HG03095 (cell line): ENCODE data around the gene KRR1.
"Not testable (repeated sequence)": the region's sequence is repeated elsewhere in the genome, so short reads cannot be mapped to it uniquely, and the experiment has no call there.

Experiments
- ATAC-seq: cut with Tn5 transposase; IDR thresholded peaks from one replicate; pipeline ENCODE4 v1.9.1; 2021; ENCODE audit warnings: moderate library complexity; ENCODE audit not compliant: unreplicated experiment

Gene KRR1

DNA sequence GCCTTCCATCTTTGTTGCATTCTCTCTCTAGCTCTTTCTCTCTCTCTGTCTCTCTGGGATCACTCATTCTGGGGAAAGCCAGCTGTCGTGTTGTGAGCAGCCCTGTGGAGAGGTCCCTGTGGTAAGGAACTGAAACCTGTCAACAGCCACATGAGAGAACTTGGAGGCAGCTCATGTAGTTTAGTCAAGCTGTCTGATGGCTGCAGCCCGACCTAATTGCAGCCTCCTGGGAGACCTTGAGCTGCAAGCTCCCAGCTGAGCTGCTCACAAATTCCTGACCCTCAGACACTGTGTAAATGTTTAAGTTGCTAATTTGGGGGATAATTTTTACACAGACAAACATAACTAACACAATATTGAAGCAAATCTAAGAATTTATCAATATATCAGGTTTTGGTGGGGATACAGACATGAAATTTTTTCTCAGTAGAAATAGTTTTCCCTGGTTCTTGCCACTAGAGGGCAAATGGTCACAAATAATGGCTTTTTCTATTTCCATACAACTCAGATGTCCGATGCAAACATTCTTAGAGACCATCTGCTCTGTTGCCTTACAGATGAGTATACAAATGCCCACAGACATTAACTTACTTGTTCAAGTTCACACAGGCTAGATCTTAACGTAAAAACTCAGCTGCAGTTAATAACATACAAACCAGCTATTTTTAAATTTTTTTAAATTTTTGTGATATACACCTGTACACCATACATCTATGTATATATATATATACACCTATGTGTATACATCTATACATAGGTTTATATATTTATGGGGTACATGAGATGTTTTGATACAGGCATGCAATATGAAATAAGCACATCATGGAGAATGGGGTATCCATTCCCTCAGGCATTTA lies 15.5 kb upstream of the KRR1 start:
- ATAC-seq: peak; percentile 94

- no peak for ATAC-seq
Measured at GRCh38 chr12:75525263-75525662, 13.9 kb upstream of the KRR1 start.

GRCh38 chr12:75522124-75522523 lies 10.7 kb upstream of the KRR1 start:
- not testable (repeated sequence) for ATAC-seq

- not testable (repeated sequence) for ATAC-seq
Measured at GRCh38 chr12:75521224-75521623, 9.8 kb upstream of the KRR1 start.

DNA sequence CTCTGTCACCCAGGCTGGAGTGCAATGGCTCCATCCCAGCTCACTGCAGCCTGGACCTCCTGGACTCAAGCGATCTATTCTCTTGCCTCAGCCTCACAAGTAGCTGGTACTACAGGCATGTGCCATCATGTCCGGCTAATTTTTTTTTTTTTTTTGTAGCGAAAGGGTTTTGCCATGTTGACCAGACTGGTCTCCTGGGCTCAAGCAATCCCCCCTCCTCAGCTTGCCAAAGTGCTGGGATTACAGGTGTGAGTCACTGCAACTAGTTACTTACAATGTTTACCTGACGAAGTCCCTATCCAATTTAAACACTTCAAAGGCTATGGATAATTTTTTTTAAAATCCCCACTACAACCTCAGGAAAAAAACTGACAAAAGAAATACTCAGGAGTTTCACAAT lies 1.8 kb downstream of the KRR1 start:
- no peak for ATAC-seq

DNA sequence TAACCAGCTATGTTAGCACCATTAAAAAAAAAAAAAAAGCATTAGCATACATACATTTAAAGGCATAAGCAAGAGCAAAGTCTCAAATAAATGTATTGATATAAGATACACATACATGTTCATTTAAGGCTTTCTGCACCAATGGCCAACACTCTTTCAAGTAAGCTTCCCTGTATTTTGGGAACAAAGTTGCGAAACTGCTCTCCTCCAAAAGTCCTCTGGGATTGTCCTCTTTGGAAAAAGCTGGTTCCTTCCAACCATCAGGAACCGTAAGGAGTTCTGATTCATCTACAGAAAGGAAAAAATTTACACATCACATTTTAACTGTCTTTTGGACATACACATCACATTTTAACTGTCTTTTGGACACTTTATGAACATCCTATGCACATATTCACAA lies 3.2 kb downstream of the KRR1 start:
- ATAC-seq: no peak

DNA sequence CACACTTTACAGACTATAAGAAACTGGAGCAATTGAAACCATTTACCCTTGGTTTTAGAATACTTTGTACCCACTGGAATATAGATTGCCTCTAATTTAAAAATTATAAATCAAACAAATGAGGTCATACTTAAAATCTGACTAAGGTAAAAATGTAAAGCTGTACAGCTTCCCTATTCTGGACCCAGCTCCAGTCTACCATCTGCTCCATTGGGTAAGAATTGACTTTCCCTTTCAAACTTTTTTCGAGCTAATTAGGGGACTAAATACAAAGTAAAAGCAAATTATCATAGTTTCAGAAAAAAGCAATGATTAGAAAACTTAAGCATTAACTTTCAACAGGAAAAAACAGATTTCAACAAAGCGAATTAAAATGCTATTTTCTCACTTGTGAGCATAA lies 4.3 kb downstream of the KRR1 start:
- ATAC-seq: no peak

GRCh38 chr12:75505706-75506312 lies 5.6 kb downstream of the KRR1 start:
- no peak for ATAC-seq

- no peak for ATAC-seq
Measured at GRCh38 chr12:75503866-75504265, 7.5 kb downstream of the KRR1 start.

- ATAC-seq: no peak
Measured at GRCh38 chr12:75503459-75503858, 8.0 kb downstream of the KRR1 start.

- ATAC-seq: no peak
Measured at GRCh38 chr12:75491169-75491568, 20.2 kb downstream of the KRR1 start.

GRCh38 chr12:75489613-75490210 lies 21.7 kb downstream of the KRR1 start:
- ATAC-seq: peak; percentile 66

DNA sequence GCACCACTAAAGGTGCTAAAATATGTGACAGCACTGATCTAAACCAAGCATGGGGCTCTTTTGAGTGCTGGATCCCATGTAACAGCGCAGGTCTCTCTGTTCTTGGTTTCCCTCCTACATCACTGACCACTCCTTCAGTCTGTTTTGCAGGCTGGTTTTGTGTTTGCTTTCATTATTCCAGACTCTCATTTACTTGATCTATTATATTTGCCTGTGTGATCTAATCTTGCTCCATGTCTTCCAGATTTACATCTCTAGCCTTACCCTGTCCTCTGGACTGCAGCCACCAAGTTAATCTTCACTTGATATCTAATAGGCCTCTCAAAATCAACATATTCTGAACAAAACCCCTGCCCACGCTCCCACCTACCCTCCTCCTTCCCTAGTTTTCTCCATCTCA lies 22.2 kb downstream of the KRR1 start:
- no peak for ATAC-seq

GRCh38 chr12:75488553-75488952 lies 22.9 kb downstream of the KRR1 start:
- ATAC-seq: peak; percentile 40

DNA sequence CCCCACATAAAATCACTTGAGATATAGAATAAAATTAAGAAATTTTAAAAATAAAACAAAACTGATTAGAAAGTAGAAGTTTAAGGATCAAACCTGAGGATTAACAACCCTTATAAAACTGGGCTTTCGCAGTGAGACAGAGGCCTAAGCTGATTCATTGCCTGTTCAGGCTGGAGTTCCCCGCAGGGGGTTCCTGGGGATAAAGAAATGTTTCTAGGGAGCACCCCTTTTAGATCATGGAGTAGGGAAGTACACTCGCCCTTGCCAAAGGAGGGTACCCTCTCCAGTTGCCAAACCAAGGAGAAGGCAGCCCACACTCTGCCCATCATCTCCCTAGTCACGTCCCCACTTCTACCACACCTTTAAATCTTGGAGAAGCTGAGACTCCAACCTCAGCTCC lies 24.1 kb downstream of the KRR1 start:
- ATAC-seq: no peak

GRCh38 chr12:75484450-75484849 lies 27.0 kb downstream of the KRR1 start:
- ATAC-seq: not testable (repeated sequence)

DNA sequence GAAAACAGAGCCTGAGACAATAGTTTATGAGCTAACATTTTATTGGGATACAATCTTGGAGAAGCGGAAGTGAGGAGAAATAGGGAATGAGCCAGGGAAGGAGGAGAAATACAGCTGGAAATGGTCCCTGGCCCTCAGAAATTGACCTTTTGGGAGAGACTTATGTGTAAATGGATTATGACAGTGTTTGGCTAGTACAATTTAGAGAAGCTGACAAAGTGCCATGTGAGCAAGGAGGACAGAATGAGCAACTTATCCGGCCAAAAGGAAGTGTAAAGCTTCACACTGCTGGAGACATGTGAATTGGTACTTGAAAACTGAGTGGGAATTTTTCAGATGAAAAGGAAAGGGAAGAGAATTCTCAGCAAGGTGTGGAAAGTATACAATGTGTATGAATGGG lies 28.0 kb downstream of the KRR1 start:
- no peak for ATAC-seq

GRCh38 chr12:75482646-75483045 lies 28.8 kb downstream of the KRR1 start:
- no peak for ATAC-seq

GRCh38 chr12:75481774-75482173 lies 29.6 kb downstream of the KRR1 start:
- ATAC-seq: no peak

DNA sequence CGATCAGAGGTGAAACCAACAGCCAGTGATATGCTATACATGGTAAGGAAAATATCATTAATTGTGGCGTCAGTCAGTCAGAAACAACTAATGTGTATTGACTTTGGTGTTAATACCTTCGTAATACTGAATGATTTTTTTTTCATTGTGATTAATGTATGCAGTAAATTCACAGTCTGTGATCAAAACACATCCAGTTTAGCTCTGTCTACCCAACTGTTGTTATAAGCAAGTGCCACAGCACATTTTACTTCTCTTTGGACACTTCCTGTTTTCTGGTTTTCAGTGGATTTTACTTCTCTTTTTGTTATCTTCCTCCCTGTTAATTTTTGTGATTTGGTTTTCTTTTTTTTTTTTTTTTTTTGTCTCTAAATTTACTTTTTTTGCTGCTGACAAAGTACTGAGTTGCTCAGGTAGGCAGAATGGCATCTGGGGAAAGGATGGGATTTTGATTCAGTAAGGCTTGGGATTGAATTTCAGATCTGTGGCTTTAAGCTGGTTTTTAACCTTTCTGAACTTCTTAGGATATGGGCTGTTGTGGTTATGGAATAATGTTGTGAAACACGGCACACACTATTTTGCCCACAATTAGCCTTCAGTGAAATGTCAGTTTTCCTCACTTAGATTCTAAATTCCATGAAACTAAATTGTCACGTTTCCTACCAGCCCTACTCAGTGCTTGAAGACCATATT lies 30.2 kb downstream of the KRR1 start:
- ATAC-seq: peak; percentile 19

GRCh38 chr12:75480469-75480949 lies 30.9 kb downstream of the KRR1 start, which contains the start of gene GLIPR1:
GLIPR1 (plus strand) TSS chr12:75480755; CDS start chr12:75480881, 126 bp downstream.
- peak; percentile 91 for ATAC-seq
